ENCODE data around the gene FAM228B. TPM values are rescaled to one million over a fixed set of nuclear protein-coding genes. Genes with fewer than 3 reads are reported as not detected.

FAM228B gene
- total and polyA plus RNA-seq, 9 of the 15 experiments (the other 6 are each of a cell fraction or from before 2014, with no cell fraction given) = 1.1 to 3.7 (median 2.6) TPM

- TF ChIP-seq CGGBP1 (CRISPR knock-in tag; IDR thresholded peaks at IDR 0.05) (no peak; the same call in 1 of the 2 replicates), ZNF12 (CRISPR knock-in tag; IDR thresholded peaks at IDR 0.05) (peak; percentile 23; the same call in 1 of the 2 replicates), PBX2 (CRISPR knock-in tag; IDR thresholded peaks at IDR 0.05; ENCODE audit: low read depth) (no peak), PBX2 (tag; conservative IDR thresholded peaks at IDR 0.05; ENCODE audit: low read depth) (no peak), TBP (optimal IDR thresholded peaks at IDR 0.05; ENCODE audit: low read depth, low read length) (peak; percentile 87), MXI1 (IDR thresholded peaks at IDR 0.05; ENCODE audit: low read depth, low read length) (no peak), ZBTB1 (CRISPR knock-in tag; IDR thresholded peaks at IDR 0.05; ENCODE audit: borderline replicate concordance, low read depth) (peak; percentile 77), HDAC6 (IDR thresholded peaks at IDR 0.05; ENCODE audit: low read depth, low read length) (no peak), ZNF507 (tag; conservative IDR thresholded peaks at IDR 0.05) (no peak), ZC3H4 (CRISPR knock-in tag; IDR thresholded peaks at IDR 0.05; ENCODE audit: borderline replicate concordance) (peak; percentile 71; the same call in 1 of the 2 replicates), RB1 (IDR thresholded peaks at IDR 0.05; ENCODE audit: low read depth) (peak; percentile 84), MTA3 (IDR thresholded peaks at IDR 0.05; ENCODE audit: borderline replicate concordance) (peak; percentile 89), HDGF (IDR thresholded peaks at IDR 0.05) (no peak), RBM15 (IDR thresholded peaks at IDR 0.05; ENCODE audit: insufficient read depth, low read length) (no peak), PHF20 (IDR thresholded peaks at IDR 0.05; ENCODE audit: partially characterized antibody) (peak; percentile 61), ZNF217 (CRISPR knock-in tag; IDR thresholded peaks at IDR 0.05) (no peak), C11orf30 (IDR thresholded peaks at IDR 0.05; ENCODE audit: low read depth) (peak; percentile 90), HDAC2 (IDR thresholded peaks at IDR 0.05) (no peak), CTBP1 (IDR thresholded peaks at IDR 0.05; ENCODE audit: borderline replicate concordance) (peak; percentile 87), NFXL1 (CRISPR knock-in tag; IDR thresholded peaks at IDR 0.05) (no peak)
- TF ChIP-seq, protein P1, sequence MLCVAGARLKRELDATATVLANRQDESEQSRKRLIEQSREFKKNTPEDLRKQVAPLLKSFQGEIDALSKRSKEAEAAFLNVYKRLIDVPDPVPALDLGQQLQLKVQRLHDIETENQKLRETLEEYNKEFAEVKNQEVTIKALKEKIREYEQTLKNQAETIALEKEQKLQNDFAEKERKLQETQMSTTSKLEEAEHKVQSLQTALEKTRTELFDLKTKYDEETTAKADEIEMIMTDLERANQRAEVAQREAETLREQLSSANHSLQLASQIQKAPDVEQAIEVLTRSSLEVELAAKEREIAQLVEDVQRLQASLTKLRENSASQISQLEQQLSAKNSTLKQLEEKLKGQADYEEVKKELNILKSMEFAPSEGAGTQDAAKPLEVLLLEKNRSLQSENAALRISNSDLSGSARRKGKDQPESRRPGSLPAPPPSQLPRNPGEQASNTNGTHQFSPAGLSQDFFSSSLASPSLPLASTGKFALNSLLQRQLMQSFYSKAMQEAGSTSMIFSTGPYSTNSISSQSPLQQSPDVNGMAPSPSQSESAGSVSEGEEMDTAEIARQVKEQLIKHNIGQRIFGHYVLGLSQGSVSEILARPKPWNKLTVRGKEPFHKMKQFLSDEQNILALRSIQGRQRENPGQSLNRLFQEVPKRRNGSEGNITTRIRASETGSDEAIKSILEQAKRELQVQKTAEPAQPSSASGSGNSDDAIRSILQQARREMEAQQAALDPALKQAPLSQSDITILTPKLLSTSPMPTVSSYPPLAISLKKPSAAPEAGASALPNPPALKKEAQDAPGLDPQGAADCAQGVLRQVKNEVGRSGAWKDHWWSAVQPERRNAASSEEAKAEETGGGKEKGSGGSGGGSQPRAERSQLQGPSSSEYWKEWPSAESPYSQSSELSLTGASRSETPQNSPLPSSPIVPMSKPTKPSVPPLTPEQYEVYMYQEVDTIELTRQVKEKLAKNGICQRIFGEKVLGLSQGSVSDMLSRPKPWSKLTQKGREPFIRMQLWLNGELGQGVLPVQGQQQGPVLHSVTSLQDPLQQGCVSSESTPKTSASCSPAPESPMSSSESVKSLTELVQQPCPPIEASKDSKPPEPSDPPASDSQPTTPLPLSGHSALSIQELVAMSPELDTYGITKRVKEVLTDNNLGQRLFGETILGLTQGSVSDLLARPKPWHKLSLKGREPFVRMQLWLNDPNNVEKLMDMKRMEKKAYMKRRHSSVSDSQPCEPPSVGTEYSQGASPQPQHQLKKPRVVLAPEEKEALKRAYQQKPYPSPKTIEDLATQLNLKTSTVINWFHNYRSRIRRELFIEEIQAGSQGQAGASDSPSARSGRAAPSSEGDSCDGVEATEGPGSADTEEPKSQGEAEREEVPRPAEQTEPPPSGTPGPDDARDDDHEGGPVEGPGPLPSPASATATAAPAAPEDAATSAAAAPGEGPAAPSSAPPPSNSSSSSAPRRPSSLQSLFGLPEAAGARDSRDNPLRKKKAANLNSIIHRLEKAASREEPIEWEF (CRISPR knock-in tag; IDR thresholded peaks at IDR 0.05) = no peak
These were observed 38.7 kb upstream of the FAM228B start, which contains the start of gene TP53I3 (continued) for GRCh38 chr2:24084386-24085199.
